HG03045 (cell line): ENCODE data around the gene YTHDF2.
"Not testable (repeated sequence)": the region's sequence is repeated elsewhere in the genome, so short reads cannot be mapped to it uniquely, and the experiment has no call there.

Experiments used
- ATAC-seq: cut with Tn5 transposase; IDR thresholded peaks from one replicate; pipeline ENCODE4 v1.9.1; 2021; ENCODE audit warnings: mild to moderate bottlenecking, moderate library complexity; ENCODE audit not compliant: unreplicated experiment

YTHDF2 gene

GRCh38 chr1:28736450-28737306 is at the start of gene YTHDF2:
TSS of gene YTHDF2 (plus strand) at chr1:28736940. CDS start at chr1:28737121, 181 bp downstream.
- ATAC-seq, result peak; percentile 87

- ATAC-seq, result not testable (repeated sequence)
These were observed 45.1 kb upstream of the YTHDF2 start for GRCh38 chr1:28691627-28692026.

- ATAC-seq, result no peak
These were observed 33.1 kb upstream of the YTHDF2 start for GRCh38 chr1:28703629-28704028.

GRCh38 chr1:28716336-28716735 is 20.4 kb upstream of the YTHDF2 start:
- no peak for ATAC-seq

- ATAC-seq, result no peak
These were observed 18.6 kb upstream of the YTHDF2 start for GRCh38 chr1:28718166-28718565.

GRCh38 chr1:28718586-28719331 is 18.0 kb upstream of the YTHDF2 start:
- no peak for ATAC-seq

- no peak for ATAC-seq
These were observed 17.5 kb upstream of the YTHDF2 start for GRCh38 chr1:28719332-28719619.

GRCh38 chr1:28720376-28720775 is 16.4 kb upstream of the YTHDF2 start:
- no peak for ATAC-seq

GRCh38 chr1:28721927-28722326 is 14.8 kb upstream of the YTHDF2 start:
- ATAC-seq, result not testable (repeated sequence)

- not testable (repeated sequence) for ATAC-seq
These were observed 11.4 kb upstream of the YTHDF2 start for GRCh38 chr1:28725365-28725764.

GRCh38 chr1:28735961-28736449 is 735 bp upstream of the YTHDF2 start:
- ATAC-seq, result no peak

- peak; percentile 21 for ATAC-seq
These were observed 780 bp downstream of the YTHDF2 start for GRCh38 chr1:28737307-28738132.

- ATAC-seq, result no peak
These were observed 3.4 kb downstream of the YTHDF2 start for GRCh38 chr1:28740118-28740517.

GRCh38 chr1:28744184-28744583 is 7.4 kb downstream of the YTHDF2 start:
- no peak for ATAC-seq

GRCh38 chr1:28745653-28746173 is 9.0 kb downstream of the YTHDF2 start:
- ATAC-seq, result no peak

GRCh38 chr1:28750330-28750729 is 13.6 kb downstream of the YTHDF2 start:
- no peak for ATAC-seq

GRCh38 chr1:28750771-28751294 is 14.1 kb downstream of the YTHDF2 start:
- ATAC-seq, result not testable (repeated sequence)

GRCh38 chr1:28751315-28752060 is 14.7 kb downstream of the YTHDF2 start:
- no peak for ATAC-seq

- ATAC-seq, result no peak
These were observed 19.0 kb downstream of the YTHDF2 start for GRCh38 chr1:28755701-28756100.

- ATAC-seq, result no peak
These were observed 20.1 kb downstream of the YTHDF2 start for GRCh38 chr1:28756846-28757245.
